LNCaP clone FGC (cell line): ENCODE data around the gene GABPA.
"Not testable (repeated sequence)": the region's sequence is repeated elsewhere in the genome, so short reads cannot be mapped to it uniquely, and the experiment has no call there.

ENCODE experiments used
- DNase-seq: peaks from one replicate; pipeline ENCODE4 v3.0.0-alpha.2; 2011; ENCODE audit warnings: low read depth
- H3K4me3 ChIP-seq: 2 replicates; pipeline ENCODE4 v1.5.1; 2011; ENCODE audit warnings: mild to moderate bottlenecking, low read depth, low read length, control low read depth
- TF ChIP-seq, protein P1 (sequence below): IDR thresholded peaks from 2 replicates; pipeline ENCODE4 v1.5.1; 2012; ENCODE audit warnings: mild to moderate bottlenecking; ENCODE audit not compliant: control insufficient read depth, insufficient read depth; ENCODE audit errors: extremely low read depth

Gene GABPA

DNA sequence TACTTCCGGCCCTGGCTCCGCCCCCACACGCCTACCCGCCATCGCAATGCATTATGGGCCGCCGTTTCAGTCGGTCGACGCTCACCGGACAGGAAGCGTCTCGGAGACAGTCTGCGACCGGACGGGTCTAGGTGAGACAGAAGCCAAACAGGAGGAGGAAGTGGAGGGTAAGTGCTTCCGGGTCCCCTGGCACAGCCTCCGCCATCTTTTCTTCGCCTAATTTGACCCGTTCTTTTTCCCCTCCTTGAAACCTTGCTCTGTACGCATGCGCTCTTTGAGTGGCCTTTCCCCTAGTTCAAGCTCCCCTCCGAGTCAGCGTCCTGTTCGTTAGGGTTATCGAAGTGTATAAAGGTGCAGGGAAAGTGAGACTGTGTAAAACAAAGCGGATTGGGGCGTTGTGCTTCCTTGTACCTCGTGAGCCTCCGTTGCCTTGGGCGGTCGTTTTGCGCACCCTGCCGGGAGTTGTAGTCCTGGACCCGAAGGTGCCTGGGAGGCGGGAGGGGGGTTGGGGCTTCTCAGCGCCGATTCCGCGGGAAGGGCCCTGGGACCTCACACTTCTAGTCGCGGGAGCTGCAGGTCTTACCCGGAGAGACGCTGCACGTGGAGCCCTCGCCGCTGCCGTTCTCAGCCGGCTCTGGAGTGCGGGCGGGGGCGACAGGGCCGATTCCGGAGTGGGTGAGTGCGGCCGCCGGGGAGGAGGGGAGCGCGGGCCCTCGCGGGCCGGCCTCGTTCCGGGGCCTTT lies at the start of gene GABPA, which contains the start of gene ATP5PF:
Gene GABPA, plus strand, starts transcription at position 69 of the 742 bp plus-strand sequence. CDS start 6,627 bp downstream, outside the sequence.
Gene ATP5PF, minus strand, starts transcription at position 1 of the 742 bp plus-strand sequence. CDS start 5,110 bp downstream, outside the sequence.
- TF ChIP-seq, protein P1, sequence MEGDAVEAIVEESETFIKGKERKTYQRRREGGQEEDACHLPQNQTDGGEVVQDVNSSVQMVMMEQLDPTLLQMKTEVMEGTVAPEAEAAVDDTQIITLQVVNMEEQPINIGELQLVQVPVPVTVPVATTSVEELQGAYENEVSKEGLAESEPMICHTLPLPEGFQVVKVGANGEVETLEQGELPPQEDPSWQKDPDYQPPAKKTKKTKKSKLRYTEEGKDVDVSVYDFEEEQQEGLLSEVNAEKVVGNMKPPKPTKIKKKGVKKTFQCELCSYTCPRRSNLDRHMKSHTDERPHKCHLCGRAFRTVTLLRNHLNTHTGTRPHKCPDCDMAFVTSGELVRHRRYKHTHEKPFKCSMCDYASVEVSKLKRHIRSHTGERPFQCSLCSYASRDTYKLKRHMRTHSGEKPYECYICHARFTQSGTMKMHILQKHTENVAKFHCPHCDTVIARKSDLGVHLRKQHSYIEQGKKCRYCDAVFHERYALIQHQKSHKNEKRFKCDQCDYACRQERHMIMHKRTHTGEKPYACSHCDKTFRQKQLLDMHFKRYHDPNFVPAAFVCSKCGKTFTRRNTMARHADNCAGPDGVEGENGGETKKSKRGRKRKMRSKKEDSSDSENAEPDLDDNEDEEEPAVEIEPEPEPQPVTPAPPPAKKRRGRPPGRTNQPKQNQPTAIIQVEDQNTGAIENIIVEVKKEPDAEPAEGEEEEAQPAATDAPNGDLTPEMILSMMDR = no peak
- peak within 1 kb of the TSS; percentile 79 for H3K4me3 ChIP-seq
- peak; percentile 97 for DNase-seq

DNA sequence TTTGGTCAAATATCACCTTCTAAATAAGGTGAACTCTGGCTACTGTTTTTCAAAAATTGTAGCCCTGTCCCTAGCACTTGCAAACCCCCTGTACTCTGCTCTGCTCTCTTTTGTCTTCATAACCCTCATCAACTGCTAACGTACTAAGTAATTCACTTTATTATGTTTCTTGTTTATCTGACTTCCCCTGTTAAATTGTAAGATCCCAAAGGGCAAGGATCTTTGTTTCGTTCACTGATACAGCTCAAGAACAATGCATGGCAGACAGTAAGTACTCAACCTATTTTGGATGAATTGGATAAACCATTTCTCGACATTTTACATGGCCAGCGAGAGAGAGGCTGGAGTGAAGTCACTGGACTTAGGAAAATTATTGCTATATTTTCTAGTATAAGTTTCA lies 47.0 kb upstream of the GABPA start:
- TF ChIP-seq, protein P1 = no peak
- no peak overlapping the region for H3K4me3 ChIP-seq
- DNase-seq = no peak

DNA sequence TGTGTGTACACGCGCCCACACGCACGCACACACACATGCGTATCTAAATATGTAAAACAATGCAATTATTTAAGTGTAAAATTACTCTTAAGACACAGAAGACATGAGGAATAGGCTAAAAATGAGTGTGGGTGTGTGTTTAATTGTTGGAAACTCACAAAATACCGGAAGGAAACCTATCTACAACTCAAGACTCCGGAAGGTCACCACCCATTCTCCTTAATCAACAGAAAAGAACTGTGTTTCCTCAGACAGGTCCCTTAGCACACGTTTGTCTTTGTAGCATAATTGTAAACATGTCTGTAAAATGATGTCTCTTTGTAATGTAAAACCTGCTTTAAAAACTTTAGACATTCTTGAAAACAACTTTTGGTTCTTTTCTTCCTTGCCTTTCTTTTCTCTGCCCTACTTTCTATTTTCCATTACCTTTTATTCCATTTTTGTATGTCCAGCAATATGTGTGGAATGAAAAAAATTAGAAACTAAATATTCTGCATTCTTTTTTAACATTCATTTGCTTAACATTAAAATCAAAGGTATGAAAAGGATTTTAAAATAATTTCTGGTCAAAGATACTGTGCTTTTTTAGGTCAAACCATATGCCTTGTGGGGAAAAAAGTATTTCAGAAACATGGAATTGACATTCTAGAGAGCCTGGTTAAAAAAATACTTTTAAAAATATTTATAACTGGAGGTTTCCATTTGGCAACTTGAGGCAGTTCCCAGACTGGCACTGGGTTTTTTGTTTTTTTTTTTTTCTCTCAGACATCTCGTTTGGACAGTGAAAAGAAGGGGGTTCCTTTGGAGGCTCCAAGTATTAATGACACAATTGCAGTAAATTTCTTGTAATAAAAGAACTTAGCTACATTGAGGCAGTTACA lies 46.3 kb upstream of the GABPA start:
- TF ChIP-seq, protein P1 = no peak
- DNase-seq = no peak
- no peak overlapping the region for H3K4me3 ChIP-seq

DNA sequence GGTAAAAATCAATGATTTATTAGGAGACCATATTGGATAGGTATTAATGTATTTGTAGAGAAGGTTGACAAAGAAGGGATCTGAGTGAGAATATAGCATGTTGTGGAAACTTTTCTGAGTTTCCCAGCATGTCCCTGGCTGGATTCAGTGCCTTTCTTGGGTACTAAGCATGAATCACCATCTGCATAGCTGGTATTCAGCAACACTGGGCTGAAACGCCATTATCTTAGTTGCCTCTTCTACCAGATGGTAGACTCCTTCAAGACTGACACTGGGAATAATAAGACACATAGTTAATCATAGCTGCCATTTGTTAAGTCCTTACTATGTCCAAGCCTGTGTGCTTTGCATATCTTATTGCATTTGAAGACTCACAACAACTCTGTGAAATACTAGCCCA lies 45.5 kb upstream of the GABPA start:
- no peak for DNase-seq
- no peak overlapping the region for H3K4me3 ChIP-seq
- TF ChIP-seq, protein P1 = no peak

DNA sequence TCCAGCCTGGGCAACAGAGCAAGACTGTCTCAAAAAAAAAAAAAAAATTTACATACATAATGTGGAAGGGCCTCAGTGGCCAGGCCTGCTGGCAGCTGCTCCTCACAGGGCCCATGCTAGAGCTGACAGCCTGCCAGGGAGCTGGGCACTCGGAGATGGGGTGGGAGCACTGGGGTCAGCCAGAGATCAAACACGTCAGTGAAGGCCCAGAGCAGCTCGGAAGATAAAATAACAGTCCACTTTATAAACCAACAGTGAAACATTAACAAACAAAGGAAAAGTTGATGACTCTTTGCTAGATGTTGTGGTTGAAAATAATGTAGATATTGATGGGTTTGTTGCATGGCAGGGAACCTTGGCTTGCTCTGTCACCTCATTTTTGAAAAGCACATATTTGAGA lies 42.8 kb upstream of the GABPA start:
- no peak for DNase-seq
- H3K4me3 ChIP-seq = no peak overlapping the region
- TF ChIP-seq, protein P1 = no peak

DNA sequence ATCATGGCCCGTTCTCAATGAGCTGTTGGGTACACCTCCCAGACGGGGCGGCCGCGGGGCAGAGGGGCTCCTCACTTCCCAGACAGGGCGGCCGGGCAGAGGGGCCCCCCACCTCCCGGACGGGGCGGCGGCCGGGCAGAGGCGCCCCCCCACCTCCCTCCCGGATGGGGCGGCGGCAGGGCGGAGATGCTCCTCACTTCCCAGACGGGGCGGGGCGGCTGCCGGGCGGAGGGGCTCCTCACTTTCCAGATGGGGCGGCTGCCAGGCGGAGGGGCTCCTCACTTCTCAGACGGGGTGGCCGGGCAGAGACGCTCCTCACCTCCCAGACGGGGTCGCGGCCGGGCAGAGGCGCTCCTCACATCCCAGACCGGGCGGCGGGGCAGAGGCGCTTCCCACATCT lies 39.3 kb upstream of the GABPA start:
- DNase-seq, H3K4me3 ChIP-seq: not testable (repeated sequence)

DNA sequence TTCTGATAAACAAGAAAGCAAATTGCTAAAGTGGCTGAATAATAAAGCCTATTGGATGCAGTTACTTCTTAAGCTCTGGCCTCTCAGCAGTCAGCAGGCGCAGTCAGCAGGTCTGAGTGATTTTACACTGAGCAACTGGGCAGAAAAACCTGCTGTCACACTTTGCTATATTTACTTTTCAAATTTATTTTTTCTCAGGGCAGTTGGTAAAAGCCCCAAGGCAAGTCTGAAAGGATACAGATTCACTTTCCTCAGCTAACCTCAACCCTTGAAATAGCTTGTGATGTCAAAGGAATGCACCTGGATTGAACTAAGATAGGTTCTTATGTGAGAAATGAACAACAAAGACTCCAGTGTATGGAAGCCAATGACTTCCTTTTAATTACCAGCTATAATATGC lies 34.0 kb upstream of the GABPA start:
- H3K4me3 ChIP-seq = no peak overlapping the region
- no peak for DNase-seq
- TF ChIP-seq, protein P1 = no peak
